ENCODE measurements around the gene GATD1. TPM values are rescaled to one million over a fixed set of nuclear protein-coding genes. Genes with fewer than 3 reads are reported as not detected.
"Not testable (repeated sequence)": the region's sequence is repeated elsewhere in the genome, so short reads cannot be mapped to it uniquely, and the experiment has no call there.

The GATD1 gene
- total RNA-seq, 2 donors from 2014 or later = 36.7 to 44.3 TPM

DNA sequence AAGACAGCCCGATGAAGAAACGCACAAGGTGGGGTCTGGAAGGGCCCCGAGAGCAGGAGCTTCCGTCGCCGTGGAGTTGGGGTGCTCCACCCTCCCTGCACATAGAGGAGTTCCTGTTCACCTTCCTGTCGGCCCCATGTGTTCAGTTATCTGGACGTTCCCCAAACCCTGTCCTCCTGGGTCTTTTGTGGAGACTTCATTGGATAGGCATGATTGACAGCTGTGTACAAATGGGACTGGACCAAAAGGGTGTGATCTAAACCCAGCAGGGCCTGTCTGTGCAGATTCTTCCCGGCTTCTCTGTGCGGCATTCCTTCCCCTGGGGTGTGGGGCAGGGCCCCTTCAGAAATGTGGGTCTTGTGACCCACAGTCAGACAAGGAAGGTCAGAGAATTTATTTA, 39.4 kb downstream of the GATD1 start:
- H3K27ac Mint-ChIP-seq; H3K9me3 ChIP-seq (ENCODE audit: control insufficient read depth, low read length, poor library complexity, severe bottlenecking); H3K4me1 Mint-ChIP-seq; H3K36me3 Mint-ChIP-seq (ENCODE audit: low read depth); DNase-seq; H3K27me3 Mint-ChIP-seq: not testable (repeated sequence)
- peak; percentile 53 for ATAC-seq
- H3K4me3 Mint-ChIP-seq = peak overlapping the region; percentile 75

DNA sequence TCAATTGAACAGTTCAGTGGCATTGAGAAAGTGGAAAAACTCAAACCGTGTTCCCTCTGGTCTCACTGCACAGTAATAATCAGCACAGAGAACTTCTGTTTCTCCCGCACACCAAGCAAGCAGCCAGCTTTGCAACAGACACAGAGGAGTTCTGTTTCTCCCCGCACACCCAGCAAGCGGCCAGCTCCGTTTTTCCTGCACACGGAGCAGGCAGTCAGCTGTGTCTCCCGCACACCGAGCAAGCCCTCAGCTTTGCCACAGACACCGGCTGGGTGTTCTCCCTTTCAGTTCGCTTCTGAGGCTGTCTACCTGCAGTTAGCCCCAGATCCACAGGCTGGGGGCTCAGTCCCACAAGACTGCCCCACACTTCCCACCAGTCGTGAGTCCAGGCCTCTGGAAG, 39.9 kb downstream of the GATD1 start:
- Mint-ChIP-seq H3K4me3 (peak overlapping the region; percentile 75), H3K4me1 (peaks cover 10% of the 10 kb centered on the region), H3K27me3 (no peaks in the 10 kb centered on the region), H3K27ac (peak overlapping the region; percentile 32), H3K36me3 (ENCODE audit: low read depth) (peaks cover 3% of the 10 kb centered on the region)
- no peaks in the 10 kb centered on the region for H3K9me3 ChIP-seq (ENCODE audit: control insufficient read depth, low read length, poor library complexity, severe bottlenecking)
- DNase-seq (no peak), ATAC-seq (peak; percentile 39)

- not testable (repeated sequence) for H3K36me3 Mint-ChIP-seq (ENCODE audit: low read depth); ATAC-seq; H3K4me3 Mint-ChIP-seq; H3K27me3 Mint-ChIP-seq; DNase-seq; H3K9me3 ChIP-seq (ENCODE audit: control insufficient read depth, low read length, poor library complexity, severe bottlenecking); H3K4me1 Mint-ChIP-seq
- peak overlapping the region; percentile 62 for H3K27ac Mint-ChIP-seq
Measured at GRCh38 chr11:734541-734940, 42.7 kb downstream of the GATD1 start.

- Mint-ChIP-seq H3K4me1 (peaks cover 9% of the 10 kb centered on the region), H3K4me3 (no peak overlapping the region), H3K27ac (no peak overlapping the region), H3K36me3 (ENCODE audit: low read depth) (no peaks in the 10 kb centered on the region), H3K27me3 (no peaks in the 10 kb centered on the region)
- ATAC-seq (no peak), DNase-seq (no peak)
- H3K9me3 ChIP-seq (ENCODE audit: control insufficient read depth, low read length, poor library complexity, severe bottlenecking) = no peaks in the 10 kb centered on the region
Measured at GRCh38 chr11:733072-733471, 44.2 kb downstream of the GATD1 start.

- no peak overlapping the region for H3K27ac Mint-ChIP-seq
- H3K27me3 Mint-ChIP-seq = no peaks in the 10 kb centered on the region
- DNase-seq = no peak
Measured at GRCh38 chr11:729492-730074, 47.7 kb downstream of the GATD1 start.

GRCh38 chr11:728901-729491, 48.3 kb downstream of the GATD1 start:
- no peaks in the 10 kb centered on the region for H3K9me3 ChIP-seq (ENCODE audit: control insufficient read depth, low read length, poor library complexity, severe bottlenecking)

More at GRCh38 chr11:729492-730074, 47.7 kb downstream of the GATD1 start:
- H3K4me3 Mint-ChIP-seq = no peak overlapping the region
- H3K36me3 Mint-ChIP-seq (ENCODE audit: low read depth) = no peaks in the 10 kb centered on the region
- no peak for ATAC-seq
- peaks cover 3% of the 10 kb centered on the region for H3K4me1 Mint-ChIP-seq
- H3K9me3 ChIP-seq (ENCODE audit: control insufficient read depth, low read length, poor library complexity, severe bottlenecking) = no peaks in the 10 kb centered on the region

GRCh38 chr11:727859-728748, 49.2 kb downstream of the GATD1 start:
- Mint-ChIP-seq H3K27me3 (peaks cover 3% of the 10 kb centered on the region), H3K4me3 (peak overlapping the region; percentile 36), H3K36me3 (ENCODE audit: low read depth) (peaks cover 1% of the 10 kb centered on the region), H3K4me1 (peaks cover 6% of the 10 kb centered on the region), H3K27ac (no peak overlapping the region)
- ATAC-seq (peak; percentile 89), DNase-seq (peak; percentile 71 to 83 (median 75))
- no peaks in the 10 kb centered on the region for H3K9me3 ChIP-seq (ENCODE audit: control insufficient read depth, low read length, poor library complexity, severe bottlenecking)

More at GRCh38 chr11:728901-729491, 48.3 kb downstream of the GATD1 start:
- Mint-ChIP-seq H3K36me3 (ENCODE audit: low read depth) (no peaks in the 10 kb centered on the region), H3K27ac (no peak overlapping the region), H3K4me3 (peak overlapping the region; percentile 19), H3K4me1 (peaks cover 3% of the 10 kb centered on the region), H3K27me3 (no peaks in the 10 kb centered on the region)
- ATAC-seq (no peak), DNase-seq (no peak)

GRCh38 chr11:727281-727701, 50.0 kb downstream of the GATD1 start:
- H3K4me3 Mint-ChIP-seq = peak overlapping the region; percentile 86
- DNase-seq (no peak), ATAC-seq (no peak)
- H3K36me3 Mint-ChIP-seq (ENCODE audit: low read depth) = peaks cover 2% of the 10 kb centered on the region
- no peaks in the 10 kb centered on the region for H3K9me3 ChIP-seq (ENCODE audit: control insufficient read depth, low read length, poor library complexity, severe bottlenecking)
- peaks cover 8% of the 10 kb centered on the region for H3K4me1 Mint-ChIP-seq
- peaks cover 6% of the 10 kb centered on the region for H3K27me3 Mint-ChIP-seq
- no peak overlapping the region for H3K27ac Mint-ChIP-seq

GRCh38 chr11:726278-727220, 50.7 kb downstream of the GATD1 start:
- DNase-seq (peak in 2 of 3 donors; percentile 41 to 43), ATAC-seq (peak; percentile 44)
- H3K36me3 Mint-ChIP-seq (ENCODE audit: low read depth) = peaks cover 2% of the 10 kb centered on the region
- peak overlapping the region; percentile 86 for H3K4me3 Mint-ChIP-seq
- H3K27me3 Mint-ChIP-seq = peaks cover 6% of the 10 kb centered on the region
- H3K9me3 ChIP-seq (ENCODE audit: control insufficient read depth, low read length, poor library complexity, severe bottlenecking) = no peaks in the 10 kb centered on the region
- H3K4me1 Mint-ChIP-seq = peaks cover 9% of the 10 kb centered on the region
- no peak overlapping the region for H3K27ac Mint-ChIP-seq

DNA sequence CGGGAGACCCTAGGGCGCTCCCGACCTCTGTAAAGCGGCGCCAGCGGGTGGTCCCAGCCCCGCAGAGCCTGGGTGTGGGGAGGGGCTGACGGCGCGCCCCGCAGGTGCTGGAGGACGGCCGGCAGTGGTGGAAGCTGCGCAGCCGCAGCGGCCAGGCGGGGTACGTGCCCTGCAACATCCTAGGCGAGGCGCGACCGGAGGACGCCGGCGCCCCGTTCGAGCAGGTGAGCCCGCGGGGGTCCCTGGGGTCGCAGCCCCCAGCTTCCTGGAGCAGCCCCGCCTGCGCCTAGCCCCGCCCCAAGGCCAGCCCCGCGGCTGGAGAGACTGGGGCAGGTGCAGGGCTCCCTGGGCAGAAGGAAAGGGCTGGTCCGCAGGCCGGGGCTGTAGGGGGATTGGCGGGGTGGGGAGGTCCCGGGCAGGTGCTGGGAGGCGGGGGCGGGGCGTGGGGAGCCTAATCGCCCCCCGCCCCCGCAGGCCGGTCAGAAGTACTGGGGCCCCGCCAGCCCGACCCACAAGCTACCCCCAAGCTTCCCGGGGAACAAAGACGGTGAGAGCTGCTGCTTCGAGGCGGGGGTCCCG, 51.6 kb downstream of the GATD1 start:
- H3K27ac Mint-ChIP-seq = no peak overlapping the region
- no peak for DNase-seq

GRCh38 chr11:724778-725386, 52.4 kb downstream of the GATD1 start:
- peak overlapping the region; percentile 86 for H3K4me3 Mint-ChIP-seq
- ATAC-seq (no peak), DNase-seq (no peak)
- no peak overlapping the region for H3K27ac Mint-ChIP-seq
- peaks cover 2% of the 10 kb centered on the region for H3K36me3 Mint-ChIP-seq (ENCODE audit: low read depth)
- H3K27me3 Mint-ChIP-seq = peaks cover 6% of the 10 kb centered on the region
- H3K9me3 ChIP-seq (ENCODE audit: control insufficient read depth, low read length, poor library complexity, severe bottlenecking) = no peaks in the 10 kb centered on the region
- peaks cover 12% of the 10 kb centered on the region for H3K4me1 Mint-ChIP-seq

More for the DNA sequence above, 51.6 kb downstream of the GATD1 start:
- peaks cover 2% of the 10 kb centered on the region for H3K36me3 Mint-ChIP-seq (ENCODE audit: low read depth)
- ATAC-seq = no peak
- H3K9me3 ChIP-seq (ENCODE audit: control insufficient read depth, low read length, poor library complexity, severe bottlenecking) = no peaks in the 10 kb centered on the region
- peaks cover 6% of the 10 kb centered on the region for H3K27me3 Mint-ChIP-seq
- H3K4me1 Mint-ChIP-seq = peaks cover 12% of the 10 kb centered on the region
- H3K4me3 Mint-ChIP-seq = peak overlapping the region; percentile 86
